LNCaP clone FGC (cell line): Measurements from ENCODE around the gene MFSD6.
A peak's percentile ranks its signal among the peaks of the same experiment; 100 is the strongest.

Experiments
- DNase-seq: peaks from one replicate; pipeline ENCODE4 v3.0.0-alpha.2; 2011; ENCODE audit warnings: low read depth
- H3K4me3 ChIP-seq: 2 replicates; pipeline ENCODE4 v1.5.1; 2011; ENCODE audit warnings: mild to moderate bottlenecking, low read depth, low read length, control low read depth
- TF ChIP-seq, protein P1 (sequence below): IDR thresholded peaks from 2 replicates; pipeline ENCODE4 v1.5.1; 2012; ENCODE audit warnings: mild to moderate bottlenecking; ENCODE audit not compliant: control insufficient read depth, insufficient read depth; ENCODE audit errors: extremely low read depth

The MFSD6 gene

DNA sequence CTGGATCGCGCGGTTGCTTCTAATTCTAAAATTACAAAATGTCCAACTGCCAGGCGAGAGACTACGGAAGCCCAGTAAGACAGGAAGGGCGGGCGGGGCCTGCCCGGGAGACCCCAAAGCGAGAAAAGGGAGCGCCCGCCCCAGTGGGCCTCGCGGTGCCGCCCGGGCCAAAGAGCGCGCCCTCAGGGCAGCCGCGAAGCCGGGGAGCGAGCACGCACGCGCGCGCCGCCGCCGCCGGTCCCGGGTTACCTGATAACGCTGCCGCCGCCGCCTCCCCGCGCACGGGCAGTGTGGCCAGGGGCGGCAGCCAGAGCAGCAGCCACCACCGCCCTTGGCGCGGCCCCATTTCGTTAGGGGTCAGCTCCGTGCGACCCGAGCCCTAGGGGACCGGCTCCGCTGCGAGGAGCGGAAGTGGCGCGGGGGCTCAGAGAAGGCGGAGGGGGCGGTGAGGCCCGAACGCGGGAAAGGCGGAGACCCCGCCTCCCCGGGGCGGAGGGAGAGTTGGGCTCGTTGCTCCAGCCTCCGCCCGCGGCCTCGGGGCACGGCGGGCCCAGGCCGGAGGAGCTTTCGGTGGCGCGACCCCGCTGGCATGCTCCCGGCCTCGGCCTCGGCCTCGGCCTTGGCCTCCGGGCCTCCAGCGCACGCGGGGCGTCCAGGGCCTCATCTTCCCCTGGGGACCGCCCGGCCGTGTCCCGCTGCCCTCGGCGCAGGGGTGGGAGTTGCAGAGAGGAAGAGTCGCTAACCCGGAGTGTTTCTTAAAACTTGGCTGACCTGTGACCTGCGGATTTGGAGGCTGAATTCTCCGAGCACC, 126.4 kb downstream of the MFSD6 start, which contains the start of gene NEMP2:
Gene NEMP2, minus strand, starts transcription at position 413 of the 811 bp plus-strand sequence. Its CDS starts 67 bp downstream, at position 346.
- TF ChIP-seq, protein P1, sequence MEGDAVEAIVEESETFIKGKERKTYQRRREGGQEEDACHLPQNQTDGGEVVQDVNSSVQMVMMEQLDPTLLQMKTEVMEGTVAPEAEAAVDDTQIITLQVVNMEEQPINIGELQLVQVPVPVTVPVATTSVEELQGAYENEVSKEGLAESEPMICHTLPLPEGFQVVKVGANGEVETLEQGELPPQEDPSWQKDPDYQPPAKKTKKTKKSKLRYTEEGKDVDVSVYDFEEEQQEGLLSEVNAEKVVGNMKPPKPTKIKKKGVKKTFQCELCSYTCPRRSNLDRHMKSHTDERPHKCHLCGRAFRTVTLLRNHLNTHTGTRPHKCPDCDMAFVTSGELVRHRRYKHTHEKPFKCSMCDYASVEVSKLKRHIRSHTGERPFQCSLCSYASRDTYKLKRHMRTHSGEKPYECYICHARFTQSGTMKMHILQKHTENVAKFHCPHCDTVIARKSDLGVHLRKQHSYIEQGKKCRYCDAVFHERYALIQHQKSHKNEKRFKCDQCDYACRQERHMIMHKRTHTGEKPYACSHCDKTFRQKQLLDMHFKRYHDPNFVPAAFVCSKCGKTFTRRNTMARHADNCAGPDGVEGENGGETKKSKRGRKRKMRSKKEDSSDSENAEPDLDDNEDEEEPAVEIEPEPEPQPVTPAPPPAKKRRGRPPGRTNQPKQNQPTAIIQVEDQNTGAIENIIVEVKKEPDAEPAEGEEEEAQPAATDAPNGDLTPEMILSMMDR, result no peak
- no peak for DNase-seq
- H3K4me3 ChIP-seq, result peak within 1 kb of the TSS; percentile 56

DNA sequence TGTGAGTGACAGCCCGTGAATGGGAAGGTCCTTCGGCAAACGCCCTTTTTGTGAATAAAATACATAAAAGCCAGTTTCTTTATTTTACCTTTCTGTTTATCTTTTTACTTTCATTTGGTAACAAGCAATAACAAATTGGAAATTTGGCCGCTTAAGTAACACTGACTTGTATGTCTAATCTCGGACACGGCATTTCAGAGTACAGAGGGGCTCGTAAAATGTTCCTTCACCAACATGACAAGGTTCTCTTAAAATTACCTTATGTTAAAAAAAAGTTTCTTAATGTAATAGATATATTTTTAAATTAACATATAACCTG, 126.9 kb downstream of the MFSD6 start:
- no peak for DNase-seq
- H3K4me3 ChIP-seq, result peak overlapping the region; percentile 56
- TF ChIP-seq, protein P1, result no peak

DNA sequence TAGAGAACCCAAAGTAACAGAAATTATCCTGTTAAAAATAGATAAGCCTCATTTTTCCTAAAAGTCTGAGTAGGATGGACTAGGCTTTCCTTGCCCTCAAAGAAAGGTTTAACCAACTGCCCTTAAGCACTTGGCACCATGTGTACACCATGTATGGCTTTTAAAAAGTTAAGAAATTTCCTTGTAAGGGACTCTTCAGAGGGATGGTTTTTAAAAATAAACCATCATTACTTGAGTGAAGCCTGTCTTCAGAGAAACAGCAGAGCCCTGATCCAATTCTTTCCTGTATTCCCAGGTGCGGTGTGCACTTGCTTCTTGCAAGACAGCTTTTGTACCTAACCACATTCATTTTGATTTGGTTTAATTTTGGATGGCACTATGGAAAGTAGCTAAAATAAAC, 127.4 kb downstream of the MFSD6 start:
- DNase-seq, result no peak
- H3K4me3 ChIP-seq, result peak overlapping the region; percentile 56; the same call in 1 of the 2 replicates
- TF ChIP-seq, protein P1, result no peak

DNA sequence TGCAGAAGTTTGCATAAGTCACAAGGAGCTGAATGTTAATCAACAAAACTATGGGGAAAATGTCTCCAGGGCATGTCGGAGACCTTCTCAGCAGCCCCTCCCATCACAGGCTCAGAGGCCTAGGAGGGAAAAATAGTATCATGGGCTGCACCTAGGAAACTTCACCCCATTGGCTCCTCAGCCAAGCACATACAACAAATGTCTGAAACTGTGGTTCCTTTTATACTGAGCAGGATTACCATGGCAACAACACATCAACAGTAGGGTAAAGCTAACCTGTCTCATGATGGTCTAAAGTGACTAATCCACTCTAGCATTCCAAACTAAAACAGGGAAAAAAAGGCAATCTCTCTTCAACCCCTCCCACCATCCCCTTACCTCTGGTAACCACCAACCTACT, 129.6 kb downstream of the MFSD6 start:
- no peak for DNase-seq
- H3K4me3 ChIP-seq, result no peak overlapping the region
- TF ChIP-seq, protein P1, result no peak

DNA sequence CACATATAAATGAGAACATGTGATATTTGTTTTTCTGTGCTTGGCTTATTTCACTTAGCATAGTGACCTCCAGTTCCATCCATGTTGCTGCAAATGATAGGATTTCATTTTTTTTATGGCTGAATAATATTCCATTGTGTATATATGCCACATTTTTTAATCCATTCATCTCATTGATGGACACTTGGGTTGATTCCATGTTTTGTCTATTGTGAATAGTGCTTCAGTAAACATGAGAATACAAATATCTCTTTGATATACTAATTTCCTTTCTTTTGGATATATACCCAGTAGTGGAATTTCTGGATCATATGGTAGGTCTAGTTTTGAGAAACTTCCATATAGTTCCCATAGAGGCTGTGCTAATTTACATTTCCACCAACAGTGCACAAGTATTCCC, 130.0 kb downstream of the MFSD6 start:
- no peak overlapping the region for H3K4me3 ChIP-seq

DNA sequence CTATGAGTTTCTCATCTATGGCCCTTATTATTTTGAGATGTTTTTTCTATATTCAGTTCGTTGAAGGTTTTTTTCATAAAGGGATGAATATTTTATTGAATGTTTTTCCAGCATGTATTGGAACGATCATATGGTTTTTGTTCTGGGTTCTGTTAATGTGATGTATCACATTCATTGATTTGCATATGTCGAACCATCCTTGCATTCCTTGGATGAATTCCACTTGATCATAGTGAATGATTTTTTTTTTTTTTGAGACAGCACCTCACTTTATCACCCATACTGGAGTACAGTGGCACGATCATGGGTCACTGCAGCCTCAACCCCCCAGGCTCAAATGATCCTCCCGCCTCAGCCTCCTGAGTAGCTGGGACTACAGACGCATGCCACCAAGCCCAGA, 131.9 kb downstream of the MFSD6 start:
- no peak for DNase-seq
- TF ChIP-seq, protein P1, result no peak
- H3K4me3 ChIP-seq, result no peak overlapping the region

More for the DNA sequence above, 130.0 kb downstream of the MFSD6 start:
- TF ChIP-seq, protein P1, result no peak
- no peak for DNase-seq

DNA sequence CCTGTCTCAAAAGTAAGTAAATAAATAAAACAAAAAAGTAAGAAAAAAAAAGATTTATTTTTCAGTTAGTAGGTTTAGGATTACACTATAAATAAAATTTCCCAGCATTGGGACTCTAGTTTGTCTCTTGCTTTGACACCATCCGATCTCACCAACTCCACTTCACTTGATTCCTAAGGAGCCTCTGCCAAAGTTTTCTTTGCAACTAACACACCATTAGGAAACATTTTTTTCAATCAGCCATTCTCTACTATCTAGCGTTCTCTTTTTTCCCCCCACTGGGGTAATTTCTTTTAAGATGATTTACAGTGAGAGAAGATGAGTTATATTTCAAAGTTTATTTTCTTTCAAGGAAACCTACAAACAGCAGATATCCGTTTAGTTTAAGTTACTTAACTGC, 136.9 kb downstream of the MFSD6 start:
- DNase-seq, result no peak
- no peak overlapping the region for H3K4me3 ChIP-seq
- TF ChIP-seq, protein P1, result no peak
